K562 (cell line): Measurements from ENCODE around the gene SKIC8. TPM values are rescaled to one million over a fixed set of nuclear protein-coding genes. Genes with fewer than 3 reads are reported as not detected.

Experiments
- ATAC-seq: fragments of 200-7000 bp; cut with Tn5 transposase; 3 replicates; pipeline ENCODE4 v1.9.1; 2020; ENCODE audit warnings: moderate library complexity
- BruUV-seq: library from RNA; stranded (reverse); fragments of 400-500 nt; replicated peaks from 2 replicates; lab custom pipeline; 2021; lab: Mats Ljungman, UMichigan
- CTCF ChIA-PET: fragments of 300-600 bp; formaldehyde crosslinking; extraction: SDS; loops from one replicate; lab custom pipeline; 2021; ENCODE audit warnings: low intra/inter-chr PET ratio; lab: Yijun Ruan, JAX
- POLR2A ChIA-PET: fragments of 300-600, 350-650 bp; sonication (Branson Sonifier 250); formaldehyde crosslinking; extraction: SDS; loops from one replicate; lab custom pipeline; 2021; ENCODE audit warnings: antibody characterized with exemption, inconsistent platforms; lab: Yijun Ruan, JAX
- DNase-seq, 4 experiments: peaks; one replicate each; pipeline versions ENCODE4 v3.0.0 to v3.0.0-alpha.2; 2011 to 2018; ENCODE audit warnings: low spot score in 3 of 4, mixed read lengths in 3 of 4; ENCODE audit errors: extremely low read depth in 1 of 4
- FAIRE-seq: peaks from 2 replicates; lab custom pipeline; 2011; peaks lifted over from hg19 to GRCh38; lab: Jason Lieb, UNC
- H2AFZ ChIP-seq: 2 replicates; pipeline ENCODE4 v1.6.0; 2011; ENCODE audit warnings: low read depth, low read length, control low read depth, inconsistent platforms
- H3K27ac ChIP-seq: fragments of 200-600 bp; 3 replicates; pipeline ENCODE4 v1.8.0; 2011; ENCODE audit warnings: low read depth, mild to moderate bottlenecking, control low read depth, inconsistent platforms, low read length, moderate library complexity, mixed read lengths; ENCODE audit errors: extremely low read depth
- H3K27me3 ChIP-seq, 2 experiments: fragments of 300-600 bp in 1 of 2; 2 replicates in 1 of 2; 3 replicates in 1 of 2; pipeline versions ENCODE4 v1.6.0 to v1.8.0; 2011; ENCODE audit warnings: inconsistent platforms in 2 of 2, low read length in 2 of 2, mild to moderate bottlenecking in 1 of 2, mixed read lengths in 1 of 2, moderate library complexity in 1 of 2; ENCODE audit not compliant: control insufficient read depth in 2 of 2, insufficient read depth in 2 of 2
- H3K36me3 ChIP-seq: fragments of 300-600 bp; 3 replicates; pipeline ENCODE4 v1.8.0; 2011; ENCODE audit warnings: mild to moderate bottlenecking, low read length, inconsistent platforms; ENCODE audit not compliant: control insufficient read depth, insufficient read depth
- H3K4me1 ChIP-seq, 2 experiments: fragments of 200-600 bp in 1 of 2; replicated peaks in 1 of 2; 2 replicates in 1 of 2; 3 replicates in 1 of 2; pipeline versions ENCODE4 v1.5.1 to v1.8.0; 2011; ENCODE audit warnings: inconsistent platforms in 2 of 2, low read length in 2 of 2, mild to moderate bottlenecking in 1 of 2, mixed read lengths in 1 of 2, moderate library complexity in 1 of 2; ENCODE audit not compliant: control insufficient read depth in 2 of 2, insufficient read depth in 2 of 2
- H3K4me2 ChIP-seq: 2 replicates; pipeline ENCODE4 v1.6.1; 2011; ENCODE audit warnings: low read length, control low read depth, inconsistent platforms, mixed read lengths; ENCODE audit not compliant: insufficient read depth
- H3K4me3 ChIP-seq: fragments of 200-600 bp; sonication (generic), shearing (Covaris generic); 2 replicates; pipeline ENCODE4 v1.5.1; 2016; ENCODE audit warnings: control low read depth, inconsistent platforms
- H3K79me2 ChIP-seq: fragments of 200-600 bp; 3 replicates; pipeline ENCODE4 v1.8.0; 2011; ENCODE audit warnings: low read length, inconsistent platforms; ENCODE audit not compliant: control insufficient read depth, insufficient read depth
- H3K9ac ChIP-seq, 2 experiments: 2 replicates each; pipeline versions ENCODE4 v1.6.0 to v1.6.1; 2011; ENCODE audit warnings: low read depth in 2 of 2, low read length in 2 of 2, control low read depth in 1 of 2, inconsistent platforms in 1 of 2, mild to moderate bottlenecking in 1 of 2, mixed read lengths in 1 of 2; ENCODE audit not compliant: insufficient read depth in 1 of 2
- H3K9me1 ChIP-seq: one replicate; pipeline ENCODE4 v1.6.0; 2011; ENCODE audit warnings: inconsistent platforms, mild to moderate bottlenecking, low read length, moderate library complexity; ENCODE audit not compliant: control insufficient read depth, insufficient read depth
- H3K9me3 ChIP-seq: replicated peaks from 2 replicates; pipeline ENCODE4 v1.5.1; 2011; ENCODE audit warnings: low read depth, low read length, inconsistent platforms; ENCODE audit not compliant: control insufficient read depth, insufficient read depth
- H4K20me1 ChIP-seq: replicated peaks from 2 replicates; pipeline ENCODE4 v1.6.1; 2011; ENCODE audit warnings: low read length, inconsistent platforms, mixed read lengths; ENCODE audit not compliant: control insufficient read depth, insufficient read depth
- CREBBP ChIP-seq: IDR thresholded peaks from one replicate; pipeline ENCODE4 v1.6.1; 2012; ENCODE audit warnings: low read depth, mild to moderate bottlenecking, control low read depth, inconsistent platforms, low read length
- EWSR1 ChIP-seq: fragments of 450-650 bp; IDR thresholded peaks from 2 replicates; pipeline ENCODE4 v1.6.1; 2018; ENCODE audit warnings: borderline replicate concordance, mild to moderate bottlenecking, low read depth, moderate library complexity; ENCODE audit not compliant: partially characterized antibody
- KLF1 ChIP-seq: fragments of 450-650 bp; IDR thresholded peaks from 2 replicates; pipeline ENCODE4 v1.6.1; 2016; ENCODE audit warnings: missing genetic modification characterization, missing compliant biosample characterization
- PML ChIP-seq: IDR thresholded peaks from 2 replicates; pipeline ENCODE4 v1.6.1; 2012; ENCODE audit warnings: low read length, inconsistent platforms
- PRPF4 ChIP-seq: fragments of 200-400 bp; formaldehyde crosslinking; IDR thresholded peaks from one replicate; pipeline ENCODE4 v1.6.1; 2017; ENCODE audit warnings: low read length, low read depth, mild to moderate bottlenecking; ENCODE audit not compliant: insufficient read depth, poor library complexity, severe bottlenecking
- RHOXF2B ChIP-seq: fragments of 250-450 bp; sonication (Bioruptor Pico); conservative IDR thresholded peaks from 2 replicates; pipeline ENCODE4 v1.5.1; 2021
- SETDB1 ChIP-seq: IDR thresholded peaks from one replicate; pipeline ENCODE4 v1.6.1; 2012; ENCODE audit warnings: low read length, control low read depth, inconsistent platforms
- SP1 ChIP-seq: sonication (generic); formaldehyde crosslinking; IDR thresholded peaks from 2 replicates; pipeline ENCODE4 v1.8.1; 2022; ENCODE audit warnings: mild to moderate bottlenecking, missing genetic modification reagents
- ZNF224 ChIP-seq: sonication (generic); formaldehyde crosslinking; IDR thresholded peaks from 2 replicates; pipeline ENCODE4 v1.8.0; 2022; ENCODE audit warnings: mild to moderate bottlenecking, missing genetic modification reagents
- ZNF408 ChIP-seq: fragments of 250-450 bp; sonication (Bioruptor Pico); IDR thresholded peaks from 2 replicates; pipeline ENCODE4 v1.4.0; 2020; ENCODE audit warnings: low read depth, mild to moderate bottlenecking, moderate library complexity
- WGBS: fragments of 100-300 bp; shearing (Covaris generic); methylation state at CpG from one replicate; pipeline ENCODE4 v1.1.6; 2016; ENCODE audit warnings: low coverage, mixed read lengths; ENCODE audit not compliant: insufficient coverage; ENCODE audit errors: missing lambda C conversion rate; 5-methylcytosine and 5-hydroxymethylcytosine counted together
- in situ Hi-C: fragments of 300-500 bp; cut with MboI; formaldehyde crosslinking; loops from 4 replicates; pipeline ENCODE4 v1.15.0; 2018; ENCODE audit warnings: inconsistent platforms, mixed read lengths
- intact Hi-C: fragments of 100-400 bp; cut with micrococcal nuclease; formaldehyde crosslinking; loops from 2 replicates; pipeline ENCODE4 v1.14.2; 2022
- polyA plus RNA-seq, 8 experiments: library from polyadenylated mRNA; depleted of rRNA in 4 of 8; stranded (reverse) in 5 of 8; unstranded in 3 of 8; fragments of >200 nt; fragmentation: Nextera tagmentation in 2 of 8; fragmentation: Illumina TruSeq in 1 of 8; extraction: Ambion mirVana in 2 of 8; extraction: Trizol in 1 of 8; gene quantifications; 2 replicates each; pipeline versions ENCODE4 v1.2.1 to v1.2.3, GENCODE V29; 2011 to 2014; ENCODE audit warnings: inconsistent platforms in 1 of 8, missing spikeins in 1 of 8
- total RNA-seq, 7 experiments: library from RNA; depleted of rRNA in 6 of 7; stranded (reverse); fragments of >200 nt in 6 of 7; fragmentation: Illumina TruSeq in 2 of 7; extraction: Trizol in 2 of 7; gene quantifications; 2 replicates each; pipeline versions ENCODE4 v1.2.1 to v1.2.3, GENCODE V29; 2011 to 2021; ENCODE audit warnings: low replicate concordance in 1 of 7
- TF ChIP-seq, protein P1 (sequence below), 2 experiments: fragments of 450-650 bp in 1 of 2; sonication (generic) in 1 of 2; formaldehyde crosslinking; conservative IDR thresholded peaks; 2 replicates each; pipeline versions ENCODE4 v1.4.0 to v1.8.1; 2020 to 2022; ENCODE audit warnings: mild to moderate bottlenecking in 1 of 2, missing genetic modification reagents in 1 of 2

Gene SKIC8
- total and polyA plus RNA-seq, 9 of the 15 experiments (the other 6 are each of a cell fraction or from before 2014, with no cell fraction given) = 79.5 to 389 (median 146) TPM

GRCh38 chr15:78274994-78275393 is 24.4 kb downstream of the SKIC8 start:
- Histone ChIP-seq H3K4me1 (peaks cover 20 to 28% of the 10 kb centered on the region in 2 experiments), H3K4me2 (no peak overlapping the region), H3K79me2 (no peaks in the 10 kb centered on the region), H4K20me1 (no peaks in the 10 kb centered on the region), H3K9me3 (no peaks in the 10 kb centered on the region), H3K9ac (no peak overlapping the region), H3K27ac (no peak overlapping the region), H3K4me3 (no peak overlapping the region), H3K27me3 (no peaks in the 10 kb centered on the region), H3K36me3 (peaks cover 11% of the 10 kb centered on the region; the same call in 2 of the 3 replicates), H3K9me1 (no peaks in the 10 kb centered on the region), H2AFZ (no peak overlapping the region)
- in situ Hi-C loops = no loop called here
- 86% methylated on average over 5 of the region's 5 CpGs for WGBS
- DNase-seq = no peak
- ChIA-PET CTCF (no interaction called here), POLR2A (interaction anchor here (1.6 to 2.2 kb wide), 2 partner anchors 18 to 24 kb away, joined by 5 to 9 read pairs; partner anchors contain the start of gene SKIC8)
- no peak for ATAC-seq
- BruUV-seq = no TSS peak
- intact Hi-C loops = no loop called here
- no peak for FAIRE-seq
- no peak for TF ChIP-seq ZNF224
- TF ChIP-seq PRPF4 = no peak
- no peak for TF ChIP-seq SP1 (CRISPR knock-in tag)
- TF ChIP-seq SETDB1 = no peak
- no peak for TF ChIP-seq CREBBP
- TF ChIP-seq KLF1 = no peak
- no peak for TF ChIP-seq ZNF408
- no peak for TF ChIP-seq EWSR1
- TF ChIP-seq, protein P1, sequence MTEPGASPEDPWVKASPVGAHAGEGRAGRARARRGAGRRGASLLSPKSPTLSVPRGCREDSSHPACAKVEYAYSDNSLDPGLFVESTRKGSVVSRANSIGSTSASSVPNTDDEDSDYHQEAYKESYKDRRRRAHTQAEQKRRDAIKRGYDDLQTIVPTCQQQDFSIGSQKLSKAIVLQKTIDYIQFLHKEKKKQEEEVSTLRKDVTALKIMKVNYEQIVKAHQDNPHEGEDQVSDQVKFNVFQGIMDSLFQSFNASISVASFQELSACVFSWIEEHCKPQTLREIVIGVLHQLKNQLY (CRISPR knock-in tag; conservative IDR thresholded peaks at IDR 0.05) = no peak
- no peak for TF ChIP-seq PML
- TF ChIP-seq RHOXF2B (CRISPR knock-in tag) = no peak
